ENCODE measurements around the gene NDFIP1. TPM values are rescaled to one million over a fixed set of nuclear protein-coding genes. Genes with fewer than 3 reads are reported as not detected.
A peak's percentile ranks its signal among the peaks of the same experiment; 100 is the strongest.
"Not testable (repeated sequence)": the region's sequence is repeated elsewhere in the genome, so short reads cannot be mapped to it uniquely, and the experiment has no call there.

Gene NDFIP1
- polyA plus RNA-seq, 3 donors from 2014 or later: 34.7 to 46.7 (median 41.8) TPM

DNA sequence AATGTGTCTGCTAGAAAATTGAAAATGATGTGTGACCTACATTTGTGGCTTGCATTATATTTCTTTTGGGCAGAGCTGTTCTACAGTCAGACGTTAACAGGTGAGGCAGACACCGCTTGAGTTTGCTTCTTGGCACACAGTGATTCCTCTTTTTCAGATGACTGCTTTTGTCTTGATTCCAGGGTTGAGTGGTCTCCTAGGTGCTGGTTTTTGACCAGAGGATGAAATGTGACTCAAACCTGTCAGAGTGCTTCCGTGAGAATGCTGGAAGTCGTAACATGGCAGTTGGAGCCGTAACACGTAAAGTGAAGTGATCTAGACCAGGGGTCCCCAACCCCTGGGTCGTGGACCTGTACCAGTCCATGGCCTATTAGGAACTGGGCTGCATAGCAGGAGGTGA, 28.3 kb upstream of the NDFIP1 start:
- H3K27ac Mint-ChIP-seq: no peak overlapping the region
- no peak overlapping the region for H3K4me3 Mint-ChIP-seq
- H3K4me1 Mint-ChIP-seq: no peaks in the 10 kb centered on the region

DNA sequence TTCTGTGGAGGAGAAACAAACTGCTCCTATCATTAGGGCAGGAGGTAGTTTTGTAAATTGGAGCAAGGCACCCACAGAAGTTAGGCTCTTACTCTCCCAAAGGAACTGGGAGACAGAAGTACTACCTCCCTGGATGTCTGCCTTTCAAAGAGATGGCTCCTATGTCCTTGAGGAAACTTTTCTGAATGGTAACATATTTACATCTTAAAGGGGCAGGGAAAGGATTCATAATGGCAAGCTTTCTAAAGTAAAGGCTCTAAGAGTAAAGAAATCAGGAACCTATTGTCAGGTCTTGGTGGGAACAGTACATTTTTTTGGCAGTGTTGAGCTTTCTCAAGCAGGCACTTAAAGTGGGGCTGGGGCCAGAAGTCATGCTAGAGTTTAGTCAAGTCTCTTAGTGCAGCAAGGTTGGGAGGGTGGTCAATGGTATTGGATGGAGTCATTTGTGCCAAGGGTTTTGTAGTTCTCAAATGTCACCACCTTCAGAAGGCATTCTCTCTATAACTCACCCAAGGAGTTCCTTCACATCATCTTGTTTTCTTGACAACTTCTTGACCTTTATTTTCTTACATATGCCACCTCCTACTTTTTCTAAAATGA, 26.3 kb upstream of the NDFIP1 start:
- Mint-ChIP-seq H3K27me3 (ENCODE audit: low read depth in 3 of 3) (peaks cover 2 to 11% (median 2%) of the 10 kb centered on the region in 3 donors), H3K36me3 (no peaks in the 10 kb centered on the region), H3K27ac (no peak overlapping the region), H3K4me1 (no peaks in the 10 kb centered on the region), H3K4me3 (no peak overlapping the region), H3K9me3 (no peaks in the 10 kb centered on the region)
- DNase-seq: no peak

More for the DNA sequence above, 28.3 kb upstream of the NDFIP1 start:
- DNase-seq: no peak
- peaks cover 2 to 8% (median 2%) of the 10 kb centered on the region in 3 donors for H3K27me3 Mint-ChIP-seq (ENCODE audit: low read depth in 3 of 3)
- H3K36me3 Mint-ChIP-seq: no peaks in the 10 kb centered on the region
- H3K9me3 Mint-ChIP-seq: no peaks in the 10 kb centered on the region

DNA sequence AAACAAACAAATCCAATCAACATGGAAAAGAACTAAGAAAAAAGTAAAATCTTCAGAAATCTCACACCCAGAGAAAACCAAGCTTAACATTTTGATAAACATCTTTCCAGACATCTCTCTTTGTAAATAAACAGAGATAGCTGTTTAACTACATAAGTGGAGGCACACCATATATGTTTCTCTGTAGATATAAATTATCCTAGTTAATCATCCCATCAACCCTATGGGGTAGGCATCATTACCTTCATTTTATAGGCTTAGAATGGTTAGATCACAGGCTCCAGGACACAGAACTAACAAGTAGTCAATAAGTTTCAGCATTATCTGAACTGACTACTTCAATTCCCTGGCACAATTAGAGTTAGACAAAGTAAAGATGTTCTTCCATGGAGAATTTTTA, 22.4 kb upstream of the NDFIP1 start:
- Mint-ChIP-seq H3K27ac (no peak overlapping the region), H3K36me3 (no peaks in the 10 kb centered on the region), H3K4me3 (no peak overlapping the region), H3K27me3 (ENCODE audit: low read depth in 3 of 3) (peaks cover 2 to 13% (median 2%) of the 10 kb centered on the region in 3 donors), H3K9me3 (no peaks in the 10 kb centered on the region), H3K4me1 (no peaks in the 10 kb centered on the region)
- no peak for DNase-seq

DNA sequence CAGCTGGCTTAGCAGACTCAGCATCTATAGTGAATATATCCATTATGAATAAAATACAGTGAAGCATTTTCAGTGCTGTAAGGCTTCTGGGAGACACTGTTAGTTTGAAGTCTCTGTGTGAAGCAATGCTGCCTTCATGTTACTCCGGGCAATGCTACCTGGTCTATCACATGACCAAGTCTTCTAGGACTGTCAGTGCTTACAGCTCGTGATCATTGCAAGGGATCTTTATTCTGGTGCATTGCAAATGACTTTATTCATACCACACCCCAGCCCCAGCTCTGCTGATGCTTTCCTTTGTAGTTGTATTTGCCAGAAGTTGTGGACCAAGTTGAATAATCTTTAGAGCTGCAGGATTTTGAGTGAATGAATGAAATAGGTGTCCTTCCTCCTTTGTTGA, 21.9 kb upstream of the NDFIP1 start:
- no peak overlapping the region for H3K27ac Mint-ChIP-seq
- H3K36me3 Mint-ChIP-seq: no peaks in the 10 kb centered on the region
- DNase-seq: no peak
- H3K9me3 Mint-ChIP-seq: no peaks in the 10 kb centered on the region
- H3K27me3 Mint-ChIP-seq (ENCODE audit: low read depth in 3 of 3): peaks cover 2 to 13% (median 2%) of the 10 kb centered on the region in 3 donors
- H3K4me3 Mint-ChIP-seq: no peak overlapping the region
- H3K4me1 Mint-ChIP-seq: no peaks in the 10 kb centered on the region

DNA sequence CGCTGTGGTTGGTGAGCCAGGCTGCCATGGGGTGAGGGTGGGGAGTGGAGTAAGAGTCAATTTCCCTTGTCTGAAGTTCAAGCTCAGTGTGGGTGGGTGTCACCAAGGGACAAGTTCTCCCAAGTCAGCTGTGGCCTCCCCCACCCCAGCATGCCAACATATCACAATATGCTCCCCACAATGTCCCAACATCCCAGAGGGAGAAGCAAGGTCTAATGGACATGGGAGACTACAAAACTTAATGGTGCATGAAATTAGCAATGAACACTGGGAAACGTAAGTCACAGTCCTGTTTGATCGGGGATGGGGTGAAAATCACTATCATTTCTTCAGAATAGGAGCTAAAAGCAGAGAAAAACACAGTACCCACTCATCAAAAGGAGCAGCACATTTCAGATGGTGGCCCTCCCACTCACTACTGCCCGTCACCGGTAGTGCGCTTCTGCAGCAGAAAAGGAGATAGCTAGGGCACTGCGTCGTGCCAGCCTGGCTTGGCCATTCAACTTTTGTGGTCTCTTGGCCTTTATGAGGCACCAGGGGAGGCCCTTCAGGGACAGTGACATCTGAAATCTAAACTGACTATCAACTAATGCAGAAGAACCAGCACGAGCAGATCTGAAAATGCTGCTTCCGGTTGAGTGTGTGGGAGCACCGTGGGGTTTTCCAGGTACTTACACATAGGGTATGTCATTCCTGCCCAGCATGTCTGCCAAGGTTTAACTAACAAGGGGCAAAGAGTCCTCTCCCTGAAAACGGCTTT, 20.5 kb upstream of the NDFIP1 start:
- Mint-ChIP-seq H3K27me3 (ENCODE audit: low read depth in 3 of 3) (peaks cover 0 to 13% (median 2%) of the 10 kb centered on the region in 3 donors), H3K9me3 (no peaks in the 10 kb centered on the region), H3K4me1 (no peaks in the 10 kb centered on the region), H3K4me3 (no peak overlapping the region), H3K27ac (no peak overlapping the region), H3K36me3 (no peaks in the 10 kb centered on the region)
- no peak for DNase-seq

DNA sequence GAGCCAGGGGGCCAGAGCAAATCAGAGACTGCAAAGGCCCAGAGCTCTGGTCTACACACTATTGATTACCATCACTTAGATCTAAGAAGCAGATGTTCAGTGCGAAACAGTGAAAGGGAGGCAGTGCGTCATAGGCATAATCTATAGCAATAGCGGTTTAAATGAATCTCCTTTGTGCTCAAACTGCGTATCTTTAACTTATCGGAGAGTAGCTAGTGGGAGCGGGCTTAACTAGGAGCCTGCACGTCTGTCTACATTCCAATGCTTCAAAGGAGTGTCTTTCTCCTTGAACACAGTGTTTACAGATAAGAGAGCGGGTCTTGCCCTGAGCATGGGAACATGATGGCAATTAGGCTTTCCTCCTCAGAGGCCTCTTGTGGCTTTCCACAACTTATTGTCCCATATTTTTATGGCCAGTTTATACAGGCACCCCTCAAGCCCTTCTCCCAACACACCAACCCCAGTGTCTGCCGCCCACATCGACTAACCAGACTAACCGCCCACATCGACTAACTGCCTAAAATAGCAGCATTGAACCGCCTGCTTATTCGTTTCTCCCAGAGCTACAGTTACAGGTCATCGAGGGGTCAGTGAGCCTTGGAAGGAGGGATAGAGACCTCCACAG, 19.6 kb upstream of the NDFIP1 start:
- not testable (repeated sequence) for H3K4me1 Mint-ChIP-seq, DNase-seq, H3K9me3 Mint-ChIP-seq, H3K36me3 Mint-ChIP-seq, H3K4me3 Mint-ChIP-seq, H3K27ac Mint-ChIP-seq
- peaks cover 0 to 13% (median 2%) of the 10 kb centered on the region in 3 donors for H3K27me3 Mint-ChIP-seq (ENCODE audit: low read depth in 3 of 3)

DNA sequence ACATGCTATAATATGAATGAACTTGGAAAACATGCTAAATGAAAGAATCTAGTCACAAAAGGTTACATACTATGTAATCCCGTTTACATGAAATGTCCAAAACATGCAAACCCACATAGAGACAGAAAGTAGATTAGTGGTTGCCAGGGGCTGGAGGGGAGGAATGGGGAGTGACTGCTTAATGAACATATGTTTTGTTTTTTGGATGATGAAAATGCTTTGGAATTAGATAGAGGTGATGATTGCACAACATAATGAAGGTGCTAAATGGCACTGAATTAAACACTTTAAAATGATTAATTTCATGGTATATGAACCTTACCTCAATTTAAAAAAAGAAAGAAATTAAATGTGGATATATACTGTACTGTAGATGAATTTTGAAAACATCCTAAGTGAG, 17.6 kb upstream of the NDFIP1 start:
- Mint-ChIP-seq H3K27ac (no peak overlapping the region), H3K9me3 (no peaks in the 10 kb centered on the region), H3K36me3 (no peaks in the 10 kb centered on the region), H3K4me1 (peaks cover 14 to 15% of the 10 kb centered on the region in 2 donors), H3K4me3 (no peak overlapping the region), H3K27me3 (ENCODE audit: low read depth in 3 of 3) (peaks cover 2 to 4% (median 2%) of the 10 kb centered on the region in 3 donors)
- DNase-seq: no peak

DNA sequence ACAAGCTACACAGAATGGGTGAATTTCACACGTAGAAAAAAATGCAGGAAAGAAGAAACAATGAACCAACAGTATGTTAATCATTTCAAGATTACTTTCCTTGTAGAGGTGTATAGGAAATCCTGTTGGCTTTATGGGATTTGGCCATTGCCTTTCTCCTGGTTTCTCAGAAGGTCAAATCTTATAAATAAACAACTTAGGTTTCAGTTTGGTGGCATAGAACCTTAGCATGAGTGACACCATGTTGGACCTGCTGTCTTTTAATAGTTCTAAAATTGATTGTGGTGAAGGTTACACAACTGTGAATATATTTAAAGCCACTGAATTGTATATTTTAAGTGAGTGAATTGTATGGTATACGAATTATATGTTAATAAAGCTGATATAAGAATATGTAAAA, 16.7 kb upstream of the NDFIP1 start:
- Mint-ChIP-seq H3K4me3 (no peak overlapping the region), H3K9me3 (no peaks in the 10 kb centered on the region), H3K36me3 (no peaks in the 10 kb centered on the region), H3K27me3 (ENCODE audit: low read depth in 3 of 3) (peaks cover 2 to 5% (median 2%) of the 10 kb centered on the region in 3 donors), H3K4me1 (peaks cover 14 to 16% of the 10 kb centered on the region in 2 donors), H3K27ac (no peak overlapping the region)
- no peak for DNase-seq

DNA sequence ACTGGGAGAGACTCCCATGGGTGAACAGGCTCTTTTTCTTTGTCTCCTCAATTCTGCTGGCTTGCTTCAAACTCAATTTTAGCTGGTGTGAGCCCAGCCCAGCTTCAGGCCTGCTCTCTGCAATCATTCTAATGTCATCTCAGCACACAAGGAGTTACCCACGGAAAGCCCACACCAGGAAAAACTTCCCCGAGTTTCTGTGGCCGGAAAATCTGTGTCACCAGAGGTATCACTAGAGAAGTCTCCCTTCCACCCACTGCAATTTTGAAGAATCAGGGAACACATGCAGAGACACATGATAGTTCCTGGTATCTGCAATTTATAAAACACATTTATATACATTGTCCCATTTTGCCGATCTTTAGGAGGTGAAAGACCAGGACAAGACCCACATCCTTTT, 13.5 kb upstream of the NDFIP1 start:
- H3K4me3 Mint-ChIP-seq: peak overlapping the region in 3 of 5 donors; percentile 19 to 59 (median 48)
- H3K27ac Mint-ChIP-seq: peak overlapping the region; percentile 34 to 94 (median 82)
- no peaks in the 10 kb centered on the region for H3K36me3 Mint-ChIP-seq
- H3K27me3 Mint-ChIP-seq (ENCODE audit: low read depth in 3 of 3): peaks cover 0 to 5% (median 0%) of the 10 kb centered on the region in 3 donors
- H3K9me3 Mint-ChIP-seq: no peaks in the 10 kb centered on the region
- peaks cover 14 to 16% of the 10 kb centered on the region in 2 donors for H3K4me1 Mint-ChIP-seq
- no peak for DNase-seq

DNA sequence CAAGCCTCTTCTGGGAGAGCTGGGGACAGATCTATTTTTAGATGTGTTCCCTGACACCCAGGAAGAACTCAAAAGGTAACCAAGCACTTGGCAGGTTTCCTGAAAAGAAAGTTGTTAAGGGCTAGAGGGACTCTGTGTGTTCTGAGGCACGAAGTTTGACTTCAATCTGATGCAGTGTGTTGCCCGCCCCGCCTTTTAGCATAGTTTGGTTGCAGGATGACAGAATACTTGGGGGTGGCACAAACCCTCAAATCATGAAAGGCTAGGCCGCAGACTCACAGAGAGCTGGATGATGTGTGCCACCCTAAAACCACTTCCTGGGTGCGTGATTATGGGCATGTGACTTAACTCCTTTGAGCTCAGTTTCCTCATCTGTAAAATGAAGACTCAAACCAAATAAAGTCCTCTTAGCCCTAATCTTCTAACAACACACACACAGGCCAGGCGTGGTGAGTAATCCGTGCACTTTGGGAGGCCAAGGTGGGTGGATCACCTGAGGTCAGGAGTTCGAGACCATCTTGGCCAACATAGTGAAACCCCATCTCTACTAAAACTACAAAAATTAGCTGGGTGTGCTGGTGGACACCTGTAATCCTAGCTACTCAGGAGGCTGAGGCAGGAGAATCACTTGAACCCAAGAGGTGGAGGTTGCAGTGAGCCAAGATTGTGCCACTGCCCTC, 12.8 kb upstream of the NDFIP1 start:
- H3K4me3 Mint-ChIP-seq: peak overlapping the region; percentile 3 to 59 (median 48)
- H3K4me1 Mint-ChIP-seq: peaks cover 14 to 16% of the 10 kb centered on the region in 2 donors
- peak; percentile 52 to 76 (median 62) for DNase-seq
- peaks cover 0 to 5% (median 0%) of the 10 kb centered on the region in 3 donors for H3K27me3 Mint-ChIP-seq (ENCODE audit: low read depth in 3 of 3)
- no peaks in the 10 kb centered on the region for H3K9me3 Mint-ChIP-seq
- H3K27ac Mint-ChIP-seq: peak overlapping the region; percentile 34 to 94 (median 82)
- no peaks in the 10 kb centered on the region for H3K36me3 Mint-ChIP-seq

DNA sequence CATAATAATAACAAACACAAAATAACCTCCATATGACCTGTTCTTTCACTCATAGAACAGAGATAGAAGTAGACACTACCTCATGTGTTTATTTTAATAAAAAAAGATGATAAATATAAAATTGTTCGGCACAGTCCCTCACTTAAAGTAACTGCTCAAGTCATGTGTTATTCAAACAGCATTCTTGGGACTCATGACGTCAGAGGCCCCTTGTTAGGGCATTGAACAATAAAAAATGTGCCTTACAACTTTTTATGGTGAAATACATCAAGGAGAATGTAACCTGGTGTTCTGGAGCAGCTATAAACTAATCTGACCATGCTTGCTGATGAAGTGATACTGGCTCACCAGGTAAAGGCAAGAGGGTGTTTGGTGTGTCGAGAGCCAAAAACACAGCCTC, 12.2 kb upstream of the NDFIP1 start:
- Mint-ChIP-seq H3K4me1 (peaks cover 14 to 16% of the 10 kb centered on the region in 2 donors), H3K27ac (peak overlapping the region in 2 of 6 donors; percentile 64), H3K4me3 (no peak overlapping the region), H3K9me3 (no peaks in the 10 kb centered on the region), H3K36me3 (no peaks in the 10 kb centered on the region), H3K27me3 (ENCODE audit: low read depth in 3 of 3) (peaks cover 0 to 5% (median 1%) of the 10 kb centered on the region in 3 donors)
- no peak for DNase-seq

DNA sequence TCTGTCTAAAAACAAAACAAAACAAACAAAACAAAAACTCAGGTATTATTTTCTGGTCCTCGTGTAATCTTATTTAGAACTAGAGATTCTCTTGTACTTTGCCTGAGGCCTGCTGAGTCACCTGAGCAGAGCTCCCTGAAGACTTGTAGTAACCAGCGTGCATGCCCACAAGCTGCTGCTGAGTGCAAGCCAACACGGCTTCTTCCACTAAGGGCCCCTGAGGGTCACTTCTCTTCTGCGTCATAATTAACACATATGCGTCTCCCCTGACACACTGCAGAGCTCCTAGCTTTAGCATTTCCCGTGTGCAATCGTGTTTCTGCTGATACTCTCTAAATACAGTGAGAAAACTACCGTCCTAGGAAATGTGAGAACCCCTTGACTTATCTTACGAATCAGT, 10.9 kb upstream of the NDFIP1 start:
- Mint-ChIP-seq H3K9me3 (no peaks in the 10 kb centered on the region), H3K4me1 (peaks cover 14 to 16% of the 10 kb centered on the region in 2 donors), H3K27me3 (ENCODE audit: low read depth in 3 of 3) (peaks cover 0 to 5% (median 1%) of the 10 kb centered on the region in 3 donors), H3K36me3 (no peaks in the 10 kb centered on the region), H3K27ac (peak overlapping the region in 4 of 6 donors; percentile 1 to 80 (median 24)), H3K4me3 (no peak overlapping the region)
- no peak for DNase-seq

DNA sequence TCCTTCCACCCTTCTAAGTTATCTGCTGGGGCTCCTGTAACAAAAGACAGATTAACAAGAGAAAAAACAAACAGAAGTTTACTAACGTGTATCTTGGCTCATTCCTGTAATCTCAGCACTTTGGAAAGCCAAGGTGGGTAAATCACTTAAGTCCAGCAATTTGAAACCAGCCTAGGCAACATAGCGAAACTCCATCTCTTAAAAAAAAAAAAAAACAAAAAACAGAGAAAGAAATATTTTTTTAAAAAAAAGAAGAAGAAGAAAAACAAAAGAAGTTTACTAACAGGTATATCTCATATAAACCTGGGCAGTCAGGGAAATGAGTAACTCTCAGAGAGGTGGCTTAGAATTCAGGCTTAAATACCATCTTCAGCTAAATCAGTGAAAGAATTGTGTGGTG, 10.3 kb upstream of the NDFIP1 start:
- Mint-ChIP-seq H3K9me3 (no peaks in the 10 kb centered on the region), H3K36me3 (peaks cover 0 to 4% (median 0%) of the 10 kb centered on the region in 3 donors), H3K4me3 (no peak overlapping the region), H3K27me3 (ENCODE audit: low read depth in 3 of 3) (peaks cover 0 to 5% (median 1%) of the 10 kb centered on the region in 3 donors), H3K4me1 (peaks cover 14 to 16% of the 10 kb centered on the region in 2 donors), H3K27ac (peak overlapping the region in 3 of 6 donors; percentile 33 to 60 (median 52))
- no peak for DNase-seq
